Stromal cell of bone marrow (primary cell): Measurements from ENCODE around the gene KLK7.

ENCODE experiments used
- DNase-seq: peaks from one replicate; pipeline ENCODE4 v3.0.0-alpha.2; 2012; ENCODE audit warnings: low read depth

The KLK7 gene

DNA sequence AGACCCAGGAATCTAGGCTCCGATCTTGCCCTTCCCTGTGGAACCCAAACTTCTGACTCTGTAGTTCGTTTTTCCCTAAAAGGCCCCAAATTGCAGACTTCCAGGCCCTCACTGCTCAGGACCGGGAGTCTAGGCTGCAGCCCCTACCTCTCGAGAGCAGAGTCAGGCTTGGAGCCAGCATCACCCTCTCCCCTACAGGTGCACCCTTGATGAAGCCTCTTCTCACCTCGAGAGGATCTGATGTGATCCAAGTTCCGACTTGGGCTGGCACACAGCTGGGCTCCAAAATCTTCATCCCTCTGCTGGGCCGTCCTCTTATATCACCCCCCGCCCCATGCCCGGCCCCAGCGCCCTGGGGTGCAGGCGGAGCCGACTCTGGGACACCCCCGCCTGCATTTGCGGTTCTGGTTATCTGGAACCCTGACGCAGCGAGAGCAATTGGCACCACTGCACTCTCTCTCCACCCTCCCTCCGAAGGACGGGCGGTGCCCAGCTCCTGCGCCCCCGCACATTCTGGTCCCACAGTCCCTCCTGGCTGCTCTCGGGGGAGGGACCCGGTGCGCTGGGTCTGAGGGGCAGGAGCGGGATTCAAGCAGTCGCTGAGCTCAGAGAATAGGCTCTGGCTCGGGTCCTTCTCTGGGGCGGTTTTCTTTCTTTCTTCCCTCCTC is at the start of gene KLK7:
Gene KLK7 (minus strand): TSS at position 293 of the 668 bp plus-strand sequence. CDS start 1,518 bp downstream, outside the sequence.
- DNase-seq = no peak

DNA sequence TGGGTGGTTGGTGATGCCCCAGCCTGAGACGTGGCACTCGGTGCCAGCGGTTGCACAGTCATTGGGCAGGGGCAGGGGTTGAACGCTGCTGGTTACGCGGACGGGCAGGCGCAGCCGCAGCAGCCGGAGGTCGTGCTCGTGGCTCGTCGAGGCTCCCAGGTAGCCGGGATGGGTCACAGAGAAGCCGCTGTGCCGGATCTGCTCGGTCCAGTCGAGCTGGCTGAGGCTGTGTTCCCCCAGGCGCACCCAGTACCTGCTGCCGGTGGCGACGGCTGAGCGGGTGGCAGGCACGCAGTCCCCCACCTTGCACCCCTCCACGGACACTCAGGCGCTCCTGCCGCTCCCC is 48.1 kb upstream of the KLK7 start:
- DNase-seq = no peak

DNA sequence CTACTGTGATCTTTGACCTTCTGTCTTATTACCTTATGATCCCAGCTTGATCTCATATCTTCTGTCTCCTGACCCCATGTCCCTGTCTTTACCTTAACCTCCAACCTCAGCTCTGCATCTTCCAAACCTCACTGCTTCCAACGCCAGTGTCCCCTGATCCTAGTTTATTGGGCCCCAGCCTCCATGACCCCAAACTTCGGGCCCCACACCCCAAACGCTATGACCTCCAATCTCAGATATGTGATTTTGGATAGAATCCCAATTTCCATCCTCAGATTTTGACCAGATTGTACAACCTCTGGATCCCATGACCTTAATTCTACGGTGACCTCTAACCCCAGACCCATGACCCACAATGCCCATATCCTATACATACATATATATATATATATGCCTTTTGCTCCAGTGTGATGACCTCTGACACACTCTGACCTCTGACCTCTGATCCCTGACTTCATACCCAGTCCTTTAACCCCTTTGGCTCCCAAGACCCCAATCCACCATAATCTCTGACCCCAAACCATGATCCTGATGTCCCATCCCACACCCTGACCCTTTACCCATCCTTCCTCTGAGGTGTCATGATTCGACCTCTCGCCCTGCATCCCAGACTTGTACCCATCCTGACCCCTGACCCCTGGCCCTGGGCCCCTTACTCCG is 47.6 kb upstream of the KLK7 start:
- DNase-seq = no peak

DNA sequence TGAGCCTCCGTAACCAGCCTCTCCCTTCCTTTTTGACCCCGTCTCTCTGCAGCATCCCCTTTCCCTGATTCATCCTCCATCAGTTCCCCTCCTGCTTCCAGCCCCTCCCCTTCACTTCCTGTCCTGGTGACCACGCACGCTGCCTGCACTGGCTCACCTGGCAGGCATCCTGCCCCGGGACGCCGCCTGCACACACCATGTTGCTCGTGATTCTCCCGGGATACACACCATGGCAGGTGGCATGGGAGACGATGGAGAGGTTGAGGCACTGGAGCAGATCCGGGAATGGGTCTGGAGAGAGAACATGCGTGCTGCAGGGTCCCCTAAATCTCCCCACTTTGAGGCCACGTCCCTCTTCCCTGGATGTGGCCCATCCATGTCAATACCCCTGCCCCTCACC is 46.9 kb upstream of the KLK7 start:
- DNase-seq = no peak

DNA sequence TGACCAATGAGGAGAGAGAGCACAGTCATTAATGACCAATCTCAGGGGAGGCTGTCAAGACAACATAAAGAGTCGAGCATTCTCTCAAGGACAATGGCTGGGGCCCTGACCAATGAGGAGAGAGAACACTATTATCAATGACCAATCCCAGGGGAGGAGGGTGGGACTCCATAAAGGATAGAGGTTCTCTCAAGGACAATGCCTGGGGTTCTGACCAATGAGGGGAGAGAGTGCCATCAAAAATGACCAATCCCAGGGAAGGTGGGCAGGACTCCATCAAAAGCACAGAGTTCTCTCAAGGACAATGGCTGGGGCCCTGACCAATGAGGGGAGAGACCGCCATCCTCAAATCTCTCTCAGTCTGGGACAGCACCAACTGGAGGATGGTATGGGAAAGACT is 46.0 kb upstream of the KLK7 start:
- no peak for DNase-seq

DNA sequence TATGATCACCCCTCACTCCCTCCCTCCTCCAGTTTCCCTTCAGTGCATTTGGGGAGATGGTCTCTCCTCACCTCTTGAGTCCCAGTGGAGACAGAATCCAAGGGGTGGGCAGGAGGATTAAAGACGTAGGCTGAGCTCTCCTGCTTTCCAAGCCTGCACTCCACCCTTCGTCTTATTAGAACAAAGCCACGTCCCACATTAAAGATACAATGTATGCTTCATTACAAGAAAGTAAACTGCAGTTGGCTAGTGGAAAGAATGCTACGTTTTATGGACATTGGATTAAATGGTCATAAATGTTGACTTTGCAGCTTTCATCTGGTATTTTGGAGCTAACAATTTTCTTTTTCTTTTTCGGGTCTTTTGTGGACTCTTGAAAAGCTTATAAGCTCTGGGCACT is 44.2 kb upstream of the KLK7 start:
- no peak for DNase-seq

DNA sequence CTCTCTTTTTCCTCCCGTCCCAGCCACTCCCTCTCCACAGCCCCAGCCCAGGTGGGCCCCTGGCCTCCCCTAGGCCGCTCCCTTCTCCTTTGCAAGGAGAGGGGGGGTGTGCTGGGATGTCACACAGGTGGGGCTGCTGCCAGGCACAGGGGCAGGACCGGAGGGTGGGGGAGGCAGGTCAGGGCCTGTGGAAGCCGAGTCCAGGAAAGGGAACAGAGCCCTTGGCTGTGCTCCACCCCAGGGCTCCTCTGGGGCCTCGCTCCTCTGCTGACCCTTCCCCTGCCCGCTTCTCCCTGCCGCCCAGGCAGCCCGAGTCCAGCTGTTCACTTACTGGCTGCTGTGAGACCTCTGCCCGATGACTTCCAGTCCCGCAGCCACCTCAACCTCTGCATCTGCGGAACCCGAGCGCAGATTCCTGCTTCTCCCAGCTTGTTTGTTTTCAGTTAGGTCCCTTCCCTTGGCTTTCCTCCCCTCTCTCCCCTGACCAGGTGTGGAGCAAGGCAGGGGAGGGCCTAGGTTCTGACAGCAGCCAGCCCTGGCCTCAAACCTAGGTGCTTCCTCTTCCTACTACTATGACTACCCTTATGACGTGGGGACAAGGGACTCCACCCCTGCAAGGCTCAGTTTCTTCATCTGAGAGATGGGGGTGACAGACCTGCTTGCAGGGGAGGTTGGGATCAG is 43.5 kb upstream of the KLK7 start:
- no peak for DNase-seq

DNA sequence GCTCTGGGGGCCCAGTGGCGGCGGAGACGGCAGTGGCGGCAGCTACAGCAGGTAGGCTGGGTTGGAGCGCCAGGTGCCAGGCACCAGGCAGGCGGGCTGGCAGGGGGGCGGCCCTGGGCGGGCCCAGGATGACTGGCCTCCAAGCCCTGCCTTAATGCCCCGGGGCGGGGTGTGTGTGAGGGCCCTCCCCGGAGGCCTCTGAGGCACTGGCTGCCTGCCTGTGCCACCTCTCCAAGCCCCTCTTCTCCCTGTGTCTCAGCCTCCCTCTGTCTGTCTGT is 42.8 kb upstream of the KLK7 start, which contains the start of gene KLK11:
Gene KLK11 (minus strand): TSS at position 63 of the 278 bp plus-strand sequence. CDS start 985 bp downstream, outside the sequence.
- no peak for DNase-seq

DNA sequence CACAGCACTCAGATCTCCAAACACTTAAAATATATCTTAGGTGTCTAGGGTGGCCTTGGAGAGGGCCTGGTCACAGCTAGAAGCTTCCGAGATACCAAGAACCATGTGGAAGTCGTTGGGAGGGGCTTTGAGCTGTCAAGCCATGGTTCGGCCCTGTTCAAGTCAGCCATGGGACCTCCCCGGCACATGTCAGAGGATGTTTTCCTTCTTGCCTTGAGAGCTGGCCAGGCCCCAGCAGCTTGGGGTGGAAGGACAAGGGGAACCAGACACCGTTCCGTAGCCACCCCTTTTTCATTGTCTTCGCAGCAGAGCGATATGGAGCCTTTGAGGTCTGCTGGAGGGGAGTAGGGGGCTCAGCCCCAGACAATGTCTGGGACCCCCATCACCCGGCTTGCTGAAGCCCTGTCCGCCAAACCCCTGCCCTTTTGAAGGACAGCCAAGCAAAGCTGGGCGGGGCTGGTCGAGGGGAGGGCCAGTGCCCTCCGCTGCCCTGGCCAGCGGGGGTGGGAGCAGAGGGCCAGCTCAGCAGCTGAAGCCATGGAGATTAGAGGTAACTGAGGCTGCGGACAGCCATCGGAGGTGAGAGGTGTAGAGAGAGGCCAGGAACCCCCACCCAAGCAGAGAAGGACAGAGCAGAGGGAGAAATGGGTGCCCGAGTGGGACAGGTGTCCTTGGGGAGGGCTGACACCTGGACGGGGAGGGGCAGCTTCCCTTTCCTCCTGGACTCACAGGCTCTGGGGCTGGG is 42.3 kb upstream of the KLK7 start:
- DNase-seq = no peak

DNA sequence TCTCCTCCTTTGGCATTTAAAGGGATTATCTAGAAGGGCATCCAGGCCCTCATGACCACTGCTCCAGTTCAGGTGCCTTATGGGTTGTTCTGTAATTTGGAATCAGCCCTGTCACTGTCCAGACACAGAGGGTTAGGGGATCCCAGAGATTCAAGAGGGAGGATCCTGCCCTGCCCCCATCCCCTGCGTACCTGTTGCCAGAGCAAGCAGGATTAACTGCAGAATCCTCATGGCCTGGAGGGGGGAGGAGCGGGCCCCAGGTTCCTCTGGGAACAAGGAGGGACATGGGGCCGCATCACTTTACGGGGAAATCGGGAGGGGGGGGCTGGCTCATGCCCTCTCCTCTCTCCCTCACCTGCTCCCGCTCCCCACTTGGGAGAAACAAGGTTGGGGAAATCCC is 41.7 kb upstream of the KLK7 start:
- no peak for DNase-seq

DNA sequence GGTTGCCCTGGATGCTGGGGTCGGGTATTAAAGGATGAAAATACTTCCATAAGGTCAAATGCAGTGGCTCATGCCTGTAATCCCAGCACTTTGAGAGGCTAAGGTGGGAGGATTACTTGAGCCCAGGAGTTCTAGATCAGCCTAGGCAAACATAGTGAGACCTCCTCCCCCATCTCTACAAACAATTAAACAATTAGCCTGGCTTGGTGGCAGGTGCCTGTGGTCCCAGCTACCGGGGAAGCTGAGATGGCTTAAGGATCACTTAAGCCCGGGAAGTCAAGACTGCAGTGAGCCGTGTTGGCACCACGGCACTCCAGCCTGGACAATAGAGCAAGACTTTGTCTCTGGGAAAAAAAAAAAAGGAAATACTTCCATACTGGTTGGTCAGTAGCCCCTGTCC is 41.2 kb upstream of the KLK7 start:
- no peak for DNase-seq

DNA sequence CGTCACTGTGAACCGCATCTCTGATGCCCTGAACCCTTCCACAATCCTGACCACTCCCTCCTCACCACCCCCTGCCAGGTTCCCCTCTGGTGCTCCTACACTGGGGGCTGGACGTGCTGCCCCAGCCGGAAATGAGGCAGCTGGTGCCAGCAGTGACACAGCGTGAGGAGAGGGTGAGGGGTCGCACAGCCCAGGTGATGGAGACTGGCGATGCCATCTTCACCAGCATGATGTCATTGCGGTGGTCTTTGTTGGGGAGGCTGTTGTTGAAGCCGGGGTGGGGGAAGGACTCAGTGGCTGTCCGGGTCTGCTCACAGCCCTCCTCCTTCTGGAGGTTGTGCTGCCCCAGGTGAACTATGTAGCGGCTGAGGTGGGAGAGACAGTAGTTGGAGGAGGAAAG is 40.2 kb upstream of the KLK7 start:
- no peak for DNase-seq

DNA sequence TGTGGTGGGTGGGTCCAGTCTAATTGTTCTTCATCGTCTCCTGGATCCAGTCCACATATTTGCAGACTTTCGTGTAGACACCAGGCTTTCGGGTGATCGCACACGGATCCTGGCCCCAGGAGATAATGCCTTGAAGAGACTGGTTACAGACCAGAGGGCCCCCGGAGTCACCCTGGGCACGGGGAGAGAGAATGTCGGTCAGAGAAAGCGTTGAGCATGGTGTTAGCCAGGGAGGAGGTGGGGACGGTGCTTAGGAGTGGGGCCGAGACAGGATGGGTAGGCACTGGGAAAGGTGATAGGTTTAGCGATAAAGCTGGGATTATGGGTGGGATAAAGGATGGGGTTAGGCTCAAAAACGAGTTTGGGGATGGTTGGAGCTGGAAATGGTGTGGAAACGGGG is 38.8 kb upstream of the KLK7 start:
- no peak for DNase-seq

DNA sequence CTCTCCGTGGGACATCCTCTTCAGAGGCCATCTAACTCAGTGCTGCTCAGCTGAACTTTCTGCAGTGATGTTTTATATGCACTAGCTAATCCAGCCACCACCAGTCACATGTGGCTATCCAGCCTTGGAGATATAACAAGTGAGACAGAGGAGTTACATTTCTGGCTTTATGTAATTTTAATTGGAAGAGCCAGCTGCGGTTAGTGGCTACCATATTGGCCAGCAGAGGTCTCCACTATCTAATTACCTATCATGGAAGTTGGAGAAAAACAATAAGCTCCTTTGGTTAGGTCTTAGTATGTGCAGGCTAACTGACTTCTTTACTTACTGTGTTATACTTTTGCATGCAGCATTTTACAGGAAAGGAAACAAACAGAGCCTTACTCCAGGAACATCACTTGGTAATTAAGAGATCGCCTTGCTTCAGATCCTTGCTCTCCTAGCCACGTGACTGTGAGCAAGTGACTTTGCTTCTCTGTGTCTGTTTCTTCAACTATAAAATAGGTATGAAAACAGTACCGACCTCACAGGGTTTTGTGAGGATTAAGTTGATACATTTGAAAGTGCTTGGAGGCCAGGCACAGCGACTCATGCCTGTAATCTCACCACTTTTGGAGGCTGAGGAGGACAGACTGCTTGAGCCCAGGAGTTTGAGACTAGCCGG is 37.4 kb upstream of the KLK7 start:
- peak; percentile 23 for DNase-seq

DNA sequence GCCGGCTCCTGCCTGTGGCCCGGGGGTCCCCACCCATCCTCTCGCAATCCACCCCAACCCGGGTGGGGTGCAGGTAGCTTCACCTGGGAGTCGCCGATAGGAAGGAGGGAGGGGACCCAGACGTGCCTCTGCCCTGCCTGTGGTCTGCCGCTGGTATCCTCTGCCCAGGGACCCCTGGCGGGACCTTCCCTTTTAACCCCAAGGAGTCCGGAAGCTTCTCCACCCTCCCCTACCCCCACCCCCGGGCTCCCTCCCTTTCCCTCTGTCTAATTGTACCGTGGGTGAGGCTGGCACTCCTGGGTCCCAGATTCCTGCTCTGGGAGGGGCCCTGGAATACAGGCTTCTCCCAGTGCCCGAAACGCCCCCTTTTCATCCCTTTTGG is 35.8 kb upstream of the KLK7 start, which contains the start of gene KLK10:
Gene KLK10 (minus strand): TSS at position 166 of the 382 bp plus-strand sequence. CDS start 579 bp downstream, outside the sequence.
- DNase-seq = no peak

DNA sequence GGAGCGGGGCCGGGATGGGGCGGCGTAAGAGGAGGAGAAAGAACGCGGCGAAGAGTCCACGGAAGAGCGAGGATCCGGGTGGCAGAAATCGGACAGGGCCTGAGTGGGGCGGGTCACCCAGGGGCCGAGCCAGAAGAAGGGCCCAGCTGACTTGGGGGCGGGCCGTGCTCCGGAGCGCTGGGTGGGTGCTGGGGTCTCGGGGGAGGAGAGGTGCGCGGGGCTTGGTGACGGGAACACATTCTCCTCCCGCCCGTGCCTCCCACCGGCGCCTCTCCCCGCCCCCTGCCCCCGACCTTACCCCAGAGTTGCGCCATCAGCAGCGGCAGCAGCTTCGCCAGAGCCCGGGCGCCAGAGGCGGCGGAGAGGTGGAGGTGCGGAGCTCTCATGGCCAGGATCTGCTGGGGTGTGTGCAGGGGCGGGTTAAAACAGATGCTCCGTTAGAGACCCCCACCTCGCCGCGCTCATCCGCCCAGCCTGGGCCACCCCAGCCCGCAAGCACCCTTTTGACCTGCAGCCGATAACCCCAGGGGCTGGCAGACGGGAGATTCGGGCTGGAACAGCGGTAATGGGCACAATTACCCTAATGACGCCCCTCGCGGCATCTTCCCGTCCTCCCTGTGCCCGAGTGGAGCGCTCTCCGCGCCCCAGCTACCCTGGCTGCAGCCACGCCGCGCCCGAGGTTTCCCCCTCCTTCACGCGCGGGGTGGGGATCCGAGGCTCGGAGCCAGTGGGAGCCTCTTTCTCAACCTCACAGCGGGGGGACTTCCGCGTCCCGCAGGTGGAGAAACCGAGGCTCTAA is 35.2 kb upstream of the KLK7 start:
- no peak for DNase-seq

DNA sequence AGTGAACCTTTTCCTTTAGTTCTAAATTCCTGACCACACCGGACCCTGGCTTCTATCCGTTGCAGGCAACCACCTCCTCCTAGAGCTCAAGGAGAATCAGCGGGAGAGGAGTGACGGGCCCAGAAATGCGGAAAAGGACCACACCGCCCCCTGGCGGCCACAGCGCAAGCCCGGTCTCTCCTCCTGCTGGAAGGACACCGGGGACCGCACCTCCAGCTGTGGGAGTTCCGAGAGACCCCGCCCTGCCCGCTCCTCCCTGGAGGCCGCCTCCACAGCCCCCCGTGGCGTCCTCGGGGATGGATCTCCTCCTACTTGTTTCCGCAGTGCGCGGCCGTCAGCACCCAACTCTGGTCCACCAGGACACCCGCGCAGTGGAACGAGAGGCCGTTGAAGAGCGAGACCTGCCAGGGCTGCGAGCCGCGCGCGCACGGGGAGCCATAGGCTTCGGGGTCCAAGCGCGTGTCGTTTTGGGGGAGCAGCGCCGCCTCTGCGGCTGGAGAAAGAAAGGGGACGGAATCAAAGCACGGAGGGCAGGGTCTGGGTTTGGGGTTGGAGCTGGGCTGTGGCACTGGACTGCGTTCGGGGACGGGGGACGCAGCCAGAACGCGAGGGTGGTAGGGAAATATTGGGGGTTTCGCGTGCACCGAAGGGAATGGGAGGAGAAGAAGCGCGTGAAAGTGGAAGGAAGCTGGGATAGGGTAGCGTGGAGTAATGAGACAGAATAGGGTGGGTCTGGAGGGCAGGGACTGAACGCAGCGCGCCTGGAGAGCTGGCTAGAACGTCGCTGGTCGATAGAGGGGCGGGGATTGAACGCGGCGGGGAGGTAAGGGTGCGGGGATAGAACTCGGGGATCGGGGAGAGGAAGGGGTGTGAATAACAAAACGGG is 33.3 kb upstream of the KLK7 start:
- DNase-seq = no peak

DNA sequence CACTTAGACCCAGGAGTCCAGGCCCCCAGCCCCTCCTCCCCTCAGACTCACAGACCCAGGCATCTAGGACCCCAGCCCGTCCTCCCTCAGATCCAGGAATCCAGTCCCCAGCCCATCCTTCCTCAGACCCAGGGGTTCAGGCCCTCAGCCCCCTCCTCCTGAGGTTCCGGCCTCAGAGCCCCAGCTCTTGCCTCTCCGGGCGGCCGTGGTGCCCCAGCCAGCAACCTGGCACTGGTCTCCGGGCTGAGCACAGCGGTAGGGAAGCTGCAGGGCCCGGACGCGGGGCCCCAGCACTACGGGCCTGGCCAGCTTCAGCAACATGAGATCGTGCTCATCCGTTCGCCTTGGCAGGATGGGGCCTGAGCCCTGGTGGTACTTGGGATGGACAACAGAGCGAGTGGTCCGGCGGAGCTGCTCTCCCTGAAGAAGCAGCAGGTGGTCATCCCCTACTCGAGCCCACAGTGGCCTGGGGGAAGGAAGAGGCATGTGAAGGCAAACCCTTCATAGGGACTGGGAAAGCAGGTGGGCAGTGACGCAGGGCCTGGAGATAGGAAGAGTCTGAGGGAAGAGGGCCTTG is 32.1 kb upstream of the KLK7 start:
- DNase-seq = no peak

DNA sequence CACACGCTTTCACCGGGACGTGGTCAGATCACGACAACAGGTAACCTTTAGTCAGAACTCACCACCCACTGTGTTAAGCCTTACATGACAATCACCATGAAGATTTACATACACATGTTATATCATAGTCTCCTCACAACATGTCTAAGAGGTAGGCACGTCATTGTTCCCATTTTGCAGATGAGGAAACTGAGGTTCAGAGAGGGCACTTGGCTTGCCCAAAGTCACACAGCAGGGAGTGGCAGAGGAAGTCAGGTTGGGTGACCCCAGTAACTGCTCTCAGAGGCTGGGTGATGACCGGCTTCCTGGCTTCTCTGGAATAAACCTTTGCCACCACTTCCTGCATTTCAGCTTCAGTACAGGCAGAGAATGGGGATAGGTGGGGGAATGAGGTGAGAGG is 30.5 kb upstream of the KLK7 start:
- no peak for DNase-seq

DNA sequence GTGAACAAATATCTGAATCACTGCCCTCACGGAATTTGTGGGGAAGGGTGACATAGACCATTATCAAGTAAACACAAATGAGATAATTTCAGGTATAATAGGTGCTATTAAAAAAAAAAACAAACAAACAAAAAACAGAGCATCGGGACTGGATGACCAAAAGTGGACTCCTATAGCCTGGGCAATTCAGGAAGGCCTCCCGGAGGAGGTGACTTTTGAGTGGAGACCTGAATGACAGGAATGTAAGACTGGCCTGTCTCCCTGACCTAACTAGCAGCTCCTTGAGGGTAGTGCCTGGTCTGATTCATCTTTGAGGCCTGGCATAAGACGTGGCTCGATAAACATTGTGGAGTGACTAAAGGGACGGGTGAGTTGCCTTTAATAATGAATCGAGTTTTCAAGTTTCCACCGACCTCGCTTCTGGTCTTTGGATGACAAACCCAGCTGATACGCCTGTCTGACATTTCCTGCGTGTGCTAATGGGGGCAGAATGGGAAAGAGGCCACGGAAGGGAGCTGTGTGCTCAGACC is 29.0 kb upstream of the KLK7 start:
- no peak for DNase-seq
